Large intestine (tissue), 12 donors: Measurements from ENCODE around the gene MYO9B. TPM values are rescaled to one million over a fixed set of nuclear protein-coding genes. Genes with fewer than 3 reads are reported as not detected.
A peak's percentile ranks its signal among the peaks of the same experiment; 100 is the strongest.

Experiments used
- DNase-seq, 2 donors: peaks; one replicate each; pipeline versions ENCODE4 v3.0.0 to v3.0.0-alpha.2; 2013
- H3K27ac ChIP-seq: one replicate; pipeline ENCODE4 v1.5.1; 2013; ENCODE audit warnings: low read length
- H3K27me3 ChIP-seq: 2 replicates; pipeline ENCODE4 v1.6.1; 2013; ENCODE audit warnings: low read length; ENCODE audit not compliant: control insufficient read depth, insufficient read depth
- H3K36me3 ChIP-seq: 2 replicates; pipeline ENCODE4 v1.6.1; 2013; ENCODE audit warnings: low read length; ENCODE audit not compliant: control insufficient read depth, insufficient read depth
- H3K4me1 ChIP-seq: one replicate; pipeline ENCODE4 v1.6.1; 2013; ENCODE audit warnings: low read length; ENCODE audit not compliant: control insufficient read depth, insufficient read depth
- H3K4me3 ChIP-seq: one replicate; pipeline ENCODE4 v1.5.1; 2013; ENCODE audit warnings: low read length
- H3K9me3 ChIP-seq: one replicate; pipeline ENCODE4 v1.6.1; 2013; ENCODE audit warnings: mild to moderate bottlenecking, low read depth, low read length, moderate library complexity; ENCODE audit not compliant: control insufficient read depth
- WGBS: methylation state at CpG from one replicate; pipeline ENCODE4 v1.1.5; 2013; ENCODE audit warnings: low lambda C conversion rate; ENCODE audit not compliant: insufficient coverage; 5-methylcytosine and 5-hydroxymethylcytosine counted together
- long read RNA-seq, 11 donors: transcript quantifications; one replicate each; lab custom pipeline, GENCODE V29; 2026
- polyA plus RNA-seq: library from polyadenylated mRNA; unstranded; fragments of 120-200 nt; gene quantifications from one replicate; pipeline ENCODE4 v1.2.1, GENCODE V29; 2013

Gene MYO9B, protein sequence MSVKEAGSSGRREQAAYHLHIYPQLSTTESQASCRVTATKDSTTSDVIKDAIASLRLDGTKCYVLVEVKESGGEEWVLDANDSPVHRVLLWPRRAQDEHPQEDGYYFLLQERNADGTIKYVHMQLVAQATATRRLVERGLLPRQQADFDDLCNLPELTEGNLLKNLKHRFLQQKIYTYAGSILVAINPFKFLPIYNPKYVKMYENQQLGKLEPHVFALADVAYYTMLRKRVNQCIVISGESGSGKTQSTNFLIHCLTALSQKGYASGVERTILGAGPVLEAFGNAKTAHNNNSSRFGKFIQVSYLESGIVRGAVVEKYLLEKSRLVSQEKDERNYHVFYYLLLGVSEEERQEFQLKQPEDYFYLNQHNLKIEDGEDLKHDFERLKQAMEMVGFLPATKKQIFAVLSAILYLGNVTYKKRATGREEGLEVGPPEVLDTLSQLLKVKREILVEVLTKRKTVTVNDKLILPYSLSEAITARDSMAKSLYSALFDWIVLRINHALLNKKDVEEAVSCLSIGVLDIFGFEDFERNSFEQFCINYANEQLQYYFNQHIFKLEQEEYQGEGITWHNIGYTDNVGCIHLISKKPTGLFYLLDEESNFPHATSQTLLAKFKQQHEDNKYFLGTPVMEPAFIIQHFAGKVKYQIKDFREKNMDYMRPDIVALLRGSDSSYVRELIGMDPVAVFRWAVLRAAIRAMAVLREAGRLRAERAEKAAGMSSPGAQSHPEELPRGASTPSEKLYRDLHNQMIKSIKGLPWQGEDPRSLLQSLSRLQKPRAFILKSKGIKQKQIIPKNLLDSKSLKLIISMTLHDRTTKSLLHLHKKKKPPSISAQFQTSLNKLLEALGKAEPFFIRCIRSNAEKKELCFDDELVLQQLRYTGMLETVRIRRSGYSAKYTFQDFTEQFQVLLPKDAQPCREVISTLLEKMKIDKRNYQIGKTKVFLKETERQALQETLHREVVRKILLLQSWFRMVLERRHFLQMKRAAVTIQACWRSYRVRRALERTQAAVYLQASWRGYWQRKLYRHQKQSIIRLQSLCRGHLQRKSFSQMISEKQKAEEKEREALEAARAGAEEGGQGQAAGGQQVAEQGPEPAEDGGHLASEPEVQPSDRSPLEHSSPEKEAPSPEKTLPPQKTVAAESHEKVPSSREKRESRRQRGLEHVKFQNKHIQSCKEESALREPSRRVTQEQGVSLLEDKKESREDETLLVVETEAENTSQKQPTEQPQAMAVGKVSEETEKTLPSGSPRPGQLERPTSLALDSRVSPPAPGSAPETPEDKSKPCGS (N-terminal part only)
- polyA plus RNA-seq = 49.8 TPM
- long read RNA-seq, donor 1 = 0 reads
- long read RNA-seq, donor 2, partial matches to known transcripts = 0 of 2 reads
- long read RNA-seq, donor 2, other reads (novel, unspliced or antisense) = 0 of 2 reads
- long read RNA-seq, donor 3 = 0 reads
- long read RNA-seq, donor 4 = 0 reads
- long read RNA-seq, donor 5 = 0 reads
- long read RNA-seq, donor 6 = 0 reads
- long read RNA-seq, donor 7 = 0 reads
- long read RNA-seq, donor 8, partial matches to known transcripts = 7 of 7 reads
- long read RNA-seq, donor 8, other reads (novel, unspliced or antisense) = 0 of 7 reads
- long read RNA-seq, donor 9, partial matches to known transcripts = 0 of 1 reads
- long read RNA-seq, donor 9, other reads (novel, unspliced or antisense) = 0 of 1 reads
- long read RNA-seq, donor 10, partial matches to known transcripts = 5 of 5 reads
- long read RNA-seq, donor 10, other reads (novel, unspliced or antisense) = 0 of 5 reads
- long read RNA-seq, donor 11 = 0 reads

DNA sequence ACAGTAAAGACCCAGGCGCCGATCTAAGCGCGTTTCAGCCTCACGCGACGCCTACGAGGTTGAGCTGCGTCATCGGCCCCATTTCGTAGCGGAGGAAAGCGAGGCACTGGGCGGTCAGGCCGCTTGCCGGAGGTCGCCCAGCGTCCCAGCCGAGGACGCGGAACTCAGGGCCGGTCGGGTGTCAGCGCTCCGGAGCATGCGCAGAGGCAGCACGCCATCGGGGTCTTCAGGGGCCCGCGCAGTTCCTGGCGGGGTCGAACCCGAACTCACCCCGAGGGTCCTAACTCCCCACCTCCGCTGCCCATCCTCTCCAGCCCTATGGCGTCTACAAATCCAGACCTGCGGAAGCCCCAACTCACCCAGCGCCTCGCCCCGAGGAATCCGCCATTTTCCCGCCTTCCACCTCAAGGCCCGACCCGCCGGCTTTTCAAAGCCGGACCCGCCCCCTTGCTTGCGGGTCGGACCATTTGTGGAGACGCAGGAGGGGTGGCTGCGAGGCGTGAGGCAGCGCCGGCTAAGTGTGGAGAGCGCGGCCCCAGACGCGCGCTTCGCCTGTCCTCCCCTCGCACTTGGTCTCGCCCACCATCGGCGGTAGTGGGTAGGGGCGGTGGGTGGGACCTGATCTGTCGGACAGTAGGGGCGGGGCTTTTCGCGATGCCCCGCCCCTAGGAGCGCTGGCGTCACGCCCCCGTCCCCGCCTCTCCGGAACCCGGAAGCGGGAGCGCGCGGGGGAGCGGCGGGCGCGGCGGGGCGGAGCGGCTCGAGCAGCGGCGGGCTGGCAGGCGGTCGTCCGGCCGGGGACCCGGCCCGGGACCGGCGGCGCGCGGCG lies at the start of gene MYO9B, which contains the start of gene HAUS8:
TSS of gene MYO9B (plus strand) at position 743 of the 829 bp plus-strand sequence. CDS start 25,941 bp downstream, outside the sequence.
TSS of gene HAUS8 (minus strand) at position 418 of the 829 bp plus-strand sequence. CDS start at position 388, 30 bp downstream.
- no peaks in the 10 kb centered on the region for H3K27me3 ChIP-seq
- peaks cover 11% of the 10 kb centered on the region for H3K4me1 ChIP-seq
- H3K4me3 ChIP-seq = peak within 1 kb of the TSS; percentile 77
- H3K27ac ChIP-seq = peak within 1 kb of the TSS; percentile 60
- peak; percentile 100 for DNase-seq
- WGBS = no CpG with 5 or more reads among the region's 103 CpGs
- H3K36me3 ChIP-seq = peaks cover 8% of the 10 kb centered on the region
- H3K9me3 ChIP-seq = no peaks in the 10 kb centered on the region

DNA sequence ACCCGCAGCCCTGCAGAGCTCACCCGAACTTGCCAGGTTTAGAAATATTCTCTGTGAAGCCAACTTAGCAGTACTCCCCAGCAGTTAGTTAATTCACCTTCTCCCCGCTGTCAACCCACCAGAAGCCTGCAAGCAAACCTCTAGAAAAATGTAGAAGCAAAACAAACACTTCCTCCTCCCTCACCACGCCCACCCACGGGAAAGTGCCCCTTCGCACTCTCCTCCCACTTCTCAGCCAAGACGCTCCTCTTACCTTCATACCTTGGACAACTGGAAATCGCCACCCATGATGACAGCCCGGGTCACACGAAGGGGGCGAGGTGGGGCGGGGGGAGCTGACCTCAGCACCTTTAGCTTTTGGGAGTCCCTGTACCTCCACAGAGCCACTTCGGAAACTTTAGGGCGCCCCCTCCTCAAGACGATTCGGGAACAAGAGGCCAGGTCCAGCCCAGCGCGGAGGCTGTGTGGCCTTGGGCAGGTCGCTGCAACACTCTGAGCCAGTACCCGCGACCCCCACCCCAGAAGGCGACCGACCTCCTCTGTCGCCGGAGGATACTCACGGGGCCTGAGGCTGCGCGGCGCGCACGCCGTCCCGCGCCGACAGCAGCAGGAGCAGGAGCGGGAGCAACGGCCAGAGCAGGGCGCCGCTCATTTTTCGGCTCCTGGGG lies 49.5 kb upstream of the MYO9B start:
- no peak for DNase-seq
- H3K27ac ChIP-seq = no peak overlapping the region

DNA sequence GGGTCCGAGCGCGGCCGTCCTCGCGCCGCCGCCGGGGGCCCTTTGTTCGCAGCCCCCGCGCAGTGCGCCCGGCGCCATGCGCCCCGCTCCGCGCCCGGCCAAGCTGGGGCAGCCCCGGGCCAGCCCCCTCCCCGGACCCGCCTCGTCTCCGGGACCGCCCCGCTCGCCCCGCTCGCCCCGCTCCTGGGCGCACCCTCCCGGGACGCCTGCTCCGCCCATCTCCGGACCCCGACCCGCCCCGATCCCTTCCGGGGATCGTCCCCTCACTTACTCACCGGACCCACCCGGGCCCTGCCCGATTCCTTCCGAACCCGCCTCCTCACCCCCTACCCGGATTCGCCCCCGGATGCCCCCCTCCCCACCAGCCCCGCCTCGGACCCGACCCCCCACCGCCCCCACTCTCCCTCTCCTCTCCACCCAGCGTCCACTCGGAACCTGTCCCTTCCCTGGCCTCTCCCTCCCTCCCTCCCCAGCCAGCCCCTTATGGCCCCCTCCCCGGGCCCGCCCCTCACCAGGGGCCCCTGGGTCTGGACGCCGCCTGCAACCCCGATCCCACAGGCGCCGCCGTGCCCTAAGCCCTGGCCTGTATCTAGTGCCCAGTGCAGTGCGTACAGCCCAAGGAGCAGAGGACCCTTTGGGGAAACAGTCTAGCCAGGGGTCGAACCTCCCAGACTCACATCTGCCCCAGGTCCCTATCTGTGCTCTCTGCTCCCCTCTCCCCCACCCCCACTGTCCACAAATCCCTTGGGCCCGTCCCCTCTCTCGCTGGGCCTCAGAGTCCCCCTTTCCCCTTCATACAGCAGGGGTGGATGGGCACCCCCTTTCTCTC lies 48.7 kb upstream of the MYO9B start, which contains the start of gene CPAMD8:
TSS of gene CPAMD8 (minus strand) at position 105 of the 829 bp plus-strand sequence. CDS start 168 bp downstream, outside the sequence.
- H3K27me3 ChIP-seq = peaks cover 35% of the 10 kb centered on the region
- no peaks in the 10 kb centered on the region for H3K36me3 ChIP-seq
- H3K4me1 ChIP-seq = no peaks in the 10 kb centered on the region
- WGBS = no CpG with 5 or more reads among the region's 67 CpGs
- no peak within 1 kb of the TSS for H3K27ac ChIP-seq
- H3K9me3 ChIP-seq = no peaks in the 10 kb centered on the region
- peak within 1 kb of the TSS; percentile 33 for H3K4me3 ChIP-seq
- DNase-seq = no peak

More for the DNA sequence above, 49.5 kb upstream of the MYO9B start:
- Histone ChIP-seq H3K27me3 (peaks cover 35% of the 10 kb centered on the region), H3K36me3 (no peaks in the 10 kb centered on the region), H3K4me1 (no peaks in the 10 kb centered on the region), H3K4me3 (peak overlapping the region; percentile 33), H3K9me3 (no peaks in the 10 kb centered on the region)
- no CpG with 5 or more reads among the region's 40 CpGs for WGBS

DNA sequence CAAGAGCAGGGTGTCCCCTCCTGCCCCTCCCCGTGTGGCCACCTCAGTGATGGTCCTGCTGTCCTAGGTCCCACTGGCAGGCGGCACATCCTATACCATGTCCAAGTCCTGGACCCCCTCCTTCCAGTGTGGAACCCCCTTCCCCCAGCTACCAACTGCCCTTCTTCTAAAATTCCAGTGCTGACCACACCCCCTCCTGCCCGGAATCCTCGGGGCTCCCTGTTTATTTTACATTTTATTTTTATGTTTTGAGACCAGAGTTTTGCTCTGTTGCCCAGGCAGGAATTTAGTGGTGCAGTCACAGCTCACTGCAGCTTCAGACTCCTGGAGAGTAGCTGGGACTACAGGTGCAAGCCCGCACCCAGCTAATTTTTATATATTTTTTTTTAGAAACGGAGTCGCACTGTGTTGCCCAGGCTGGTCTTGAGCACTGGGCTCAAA lies 48.0 kb upstream of the MYO9B start:
- WGBS = no CpG with 5 or more reads among the region's 7 CpGs
- H3K27me3 ChIP-seq = peaks cover 35% of the 10 kb centered on the region
- no peak overlapping the region for H3K4me3 ChIP-seq
- no peaks in the 10 kb centered on the region for H3K36me3 ChIP-seq
- H3K4me1 ChIP-seq = no peaks in the 10 kb centered on the region
- no peaks in the 10 kb centered on the region for H3K9me3 ChIP-seq
- no peak for DNase-seq
- no peak overlapping the region for H3K27ac ChIP-seq

DNA sequence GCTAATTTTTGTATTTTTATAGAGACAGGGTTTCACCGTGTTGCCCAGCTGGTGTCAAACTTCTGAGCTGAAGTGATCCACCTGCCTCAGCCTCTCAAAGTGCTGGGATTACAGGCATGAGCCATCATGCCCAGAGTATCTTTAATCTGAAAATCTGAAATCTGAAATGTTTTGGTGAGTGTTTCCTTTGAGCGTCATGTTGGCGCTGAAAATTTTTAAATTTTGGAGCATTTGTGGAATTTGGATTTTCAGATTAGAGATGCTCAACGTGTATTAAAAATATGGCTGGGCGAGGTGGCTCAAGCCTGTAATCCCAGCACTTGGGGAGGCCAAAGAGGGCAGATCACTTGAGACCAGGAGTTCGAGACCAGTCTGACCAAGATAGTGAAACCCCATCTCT lies 43.8 kb upstream of the MYO9B start:
- H3K9me3 ChIP-seq = no peaks in the 10 kb centered on the region
- H3K36me3 ChIP-seq = no peaks in the 10 kb centered on the region
- no peak for DNase-seq
- no peak overlapping the region for H3K27ac ChIP-seq
- H3K4me1 ChIP-seq = no peaks in the 10 kb centered on the region
- no peak overlapping the region for H3K4me3 ChIP-seq
- no CpG with 5 or more reads among the region's 6 CpGs for WGBS
- peaks cover 17% of the 10 kb centered on the region for H3K27me3 ChIP-seq

DNA sequence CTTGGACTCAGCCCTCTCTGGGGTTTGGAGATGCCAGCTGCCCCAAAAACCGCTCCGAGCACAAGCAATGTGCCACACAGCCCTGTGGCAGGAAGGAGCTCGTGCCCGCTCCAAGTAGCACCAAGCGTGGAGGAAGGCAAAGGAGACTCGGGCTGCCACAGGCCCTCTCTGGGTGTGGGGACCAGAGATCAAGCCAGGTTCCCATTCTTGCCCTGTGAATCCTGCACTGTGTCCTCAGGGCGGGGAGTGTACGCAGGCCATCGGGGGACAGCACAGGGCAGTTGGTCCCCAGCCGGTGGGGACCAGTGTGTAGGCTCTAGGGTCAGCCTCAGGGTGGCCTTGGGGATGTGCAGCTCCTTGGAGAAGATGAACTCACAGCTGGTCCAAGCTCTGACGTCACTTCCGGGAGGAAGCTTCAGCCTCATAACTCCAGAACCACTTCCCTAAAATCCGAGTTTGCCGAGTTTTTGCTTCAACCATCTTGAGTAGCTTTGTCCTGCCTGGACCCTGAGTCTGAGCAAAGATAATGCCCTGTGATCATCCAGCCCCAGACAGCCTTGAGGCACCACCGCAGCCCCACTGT lies 39.6 kb upstream of the MYO9B start:
- H3K4me3 ChIP-seq = no peak overlapping the region
- 67% methylated on average over 3 of the region's 15 CpGs for WGBS
- no peak for DNase-seq
- H3K27me3 ChIP-seq = no peaks in the 10 kb centered on the region
- H3K4me1 ChIP-seq = no peaks in the 10 kb centered on the region
- no peaks in the 10 kb centered on the region for H3K9me3 ChIP-seq
- H3K27ac ChIP-seq = no peak overlapping the region
- no peaks in the 10 kb centered on the region for H3K36me3 ChIP-seq

DNA sequence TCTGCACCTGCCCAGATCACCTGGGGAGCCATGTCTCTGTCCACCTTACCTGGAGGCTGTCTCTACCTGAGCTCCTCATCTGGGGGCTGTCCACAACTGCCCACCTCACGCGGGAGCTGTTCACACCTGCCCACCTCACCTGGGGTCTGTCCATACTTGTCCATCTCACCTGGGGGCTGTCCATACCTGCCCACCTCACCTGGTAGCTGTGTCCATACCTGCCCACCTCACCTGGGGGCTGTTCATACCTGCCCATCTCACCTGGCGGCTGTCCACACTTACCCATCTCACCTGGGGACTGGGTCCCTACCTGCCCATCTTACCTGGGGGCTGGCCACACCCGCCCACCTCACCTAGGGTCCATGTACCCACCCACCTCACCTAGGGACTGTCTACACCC lies 38.9 kb upstream of the MYO9B start:
- Histone ChIP-seq H3K36me3 (no peaks in the 10 kb centered on the region), H3K9me3 (no peaks in the 10 kb centered on the region), H3K27me3 (no peaks in the 10 kb centered on the region), H3K4me1 (peaks cover under 1% of the 10 kb centered on the region), H3K27ac (no peak overlapping the region), H3K4me3 (no peak overlapping the region)
- WGBS = no CpG with 5 or more reads among the region's 4 CpGs
- no peak for DNase-seq

DNA sequence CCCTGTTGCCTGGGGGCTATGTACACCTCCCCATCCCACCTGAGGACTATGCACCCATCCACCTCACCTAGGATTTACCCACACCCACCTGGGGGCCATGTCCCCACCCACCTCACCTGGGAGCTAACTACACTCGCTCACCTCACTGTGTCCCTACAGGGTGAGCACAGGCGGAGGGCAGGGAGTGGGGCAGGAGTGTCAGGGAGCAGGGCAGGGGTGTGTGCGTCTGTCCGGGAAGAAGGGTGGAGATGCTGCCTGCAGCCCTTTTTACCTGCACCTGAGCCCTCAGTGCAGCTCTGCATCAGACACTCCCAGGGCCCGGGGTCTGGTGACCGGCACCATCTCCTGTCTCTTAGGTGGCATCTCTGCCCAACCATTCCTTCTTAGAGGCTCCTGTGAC lies 38.4 kb upstream of the MYO9B start:
- DNase-seq = no peak
- Histone ChIP-seq H3K9me3 (no peaks in the 10 kb centered on the region), H3K27ac (no peak overlapping the region), H3K4me3 (no peak overlapping the region), H3K27me3 (no peaks in the 10 kb centered on the region), H3K4me1 (peaks cover 5% of the 10 kb centered on the region), H3K36me3 (no peaks in the 10 kb centered on the region)
- no CpG with 5 or more reads among the region's 6 CpGs for WGBS
